ENCODE measurements around the gene JCAD.

JCAD gene

DNA sequence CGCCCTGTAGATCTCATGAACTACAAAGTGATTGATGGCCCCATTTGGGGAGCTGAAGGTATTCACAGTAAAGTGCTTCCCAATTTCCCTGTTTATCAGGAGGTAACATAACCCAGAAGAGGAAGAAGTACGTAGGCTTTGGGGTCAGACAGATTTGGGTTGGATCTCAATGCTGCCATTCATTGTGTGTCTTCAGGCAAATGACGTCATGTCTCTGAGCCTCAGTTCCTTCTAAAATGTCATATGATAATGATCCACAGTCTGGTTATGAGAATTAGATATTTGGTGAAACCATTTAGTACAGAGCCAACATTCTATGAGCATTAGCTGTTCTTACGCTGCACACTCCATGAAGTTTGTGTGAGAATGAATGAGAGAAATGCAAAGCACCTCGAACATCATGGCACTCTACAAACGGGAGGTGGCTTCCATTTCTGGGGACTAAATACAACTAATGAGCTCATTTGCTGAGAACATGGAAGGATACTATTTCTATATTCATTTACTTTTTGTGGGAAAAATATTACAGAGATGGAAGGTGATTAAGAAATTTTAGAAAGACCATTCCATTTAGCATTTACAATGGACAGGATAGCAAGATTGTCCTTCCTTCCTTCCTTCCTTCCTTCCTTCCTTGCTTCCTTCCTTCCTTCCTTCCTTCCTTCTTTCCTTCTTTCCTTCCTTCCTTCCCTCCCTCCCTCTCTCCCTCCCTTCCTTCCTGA is 13.8 kb upstream of the JCAD start:
- Histone ChIP-seq H3K36me3 (ENCODE audit: control insufficient read depth, insufficient read depth, low read length) (no peaks in the 10 kb centered on the region), H3K9ac (ENCODE audit: low read depth, low read length) (no peak overlapping the region), H3K27me3 (ENCODE audit: control insufficient read depth, insufficient read depth, low read length) (no peaks in the 10 kb centered on the region), H3K4me3 (ENCODE audit: low read depth, low read length) (no peak overlapping the region), H3K9me3 (ENCODE audit: control insufficient read depth, insufficient read depth, low read length) (no peaks in the 10 kb centered on the region), H3K4me1 (ENCODE audit: control insufficient read depth, insufficient read depth, low read length) (no peaks in the 10 kb centered on the region)

DNA sequence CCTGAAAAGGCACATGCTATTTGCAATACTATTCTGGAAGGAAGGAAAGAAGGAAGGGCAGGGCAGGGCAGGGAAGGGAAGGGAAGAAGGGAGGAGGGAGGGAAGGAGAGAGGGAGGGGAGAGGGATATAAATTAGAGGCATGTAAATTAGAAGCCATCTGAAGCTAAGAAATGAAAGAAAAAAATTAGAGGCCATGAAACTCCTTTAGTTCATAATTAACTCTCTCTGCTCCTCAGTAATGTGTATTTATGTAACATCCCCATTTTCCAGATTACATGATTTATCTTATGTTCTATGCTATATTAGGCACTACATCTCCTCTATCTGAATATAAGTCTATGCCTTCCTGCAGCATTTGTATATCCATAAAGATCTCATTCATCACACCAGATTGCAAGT is 12.7 kb upstream of the JCAD start:
- Histone ChIP-seq H3K4me3 (ENCODE audit: low read depth, low read length) (no peak overlapping the region), H3K9me3 (ENCODE audit: control insufficient read depth, insufficient read depth, low read length) (no peaks in the 10 kb centered on the region)

DNA sequence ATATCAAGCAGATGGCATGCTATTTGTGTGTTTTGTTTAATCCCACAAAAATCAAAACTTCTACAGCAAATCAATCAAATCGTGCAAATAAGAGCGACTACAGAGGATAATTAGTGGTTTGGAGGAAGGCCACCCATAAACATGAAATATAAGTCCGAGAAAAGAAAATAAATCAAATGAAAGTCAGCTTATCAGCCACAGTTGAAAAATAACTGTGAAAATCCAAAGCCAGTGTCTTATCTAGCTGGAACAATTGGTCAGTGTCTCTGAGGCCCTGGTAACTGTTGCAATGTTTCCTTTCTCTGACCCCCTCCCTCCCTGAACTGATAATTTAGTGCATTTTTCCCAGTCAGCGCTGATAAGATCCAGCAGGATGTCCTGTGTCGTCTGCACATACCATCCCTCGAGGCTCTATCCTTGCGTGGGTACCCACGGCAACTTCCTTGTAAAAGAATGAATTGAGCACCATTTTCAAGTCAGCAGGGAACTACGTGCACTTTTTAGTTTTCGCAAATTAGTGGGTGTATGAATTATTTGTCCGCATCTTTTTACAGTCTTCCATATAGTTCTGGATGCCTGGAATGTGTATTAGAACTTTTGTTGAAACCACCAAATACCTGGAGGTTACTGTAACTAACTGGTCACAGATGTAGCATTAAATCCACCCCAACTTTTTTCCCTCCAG is 10.8 kb upstream of the JCAD start:
- no peak overlapping the region for H3K4me3 ChIP-seq (ENCODE audit: low read depth, low read length)

More for the DNA sequence above, 12.7 kb upstream of the JCAD start:
- no peak overlapping the region for H3K9ac ChIP-seq (ENCODE audit: low read depth, low read length)
- H3K27me3 ChIP-seq (ENCODE audit: control insufficient read depth, insufficient read depth, low read length): no peaks in the 10 kb centered on the region
- no peaks in the 10 kb centered on the region for H3K4me1 ChIP-seq (ENCODE audit: control insufficient read depth, insufficient read depth, low read length)
- H3K36me3 ChIP-seq (ENCODE audit: control insufficient read depth, insufficient read depth, low read length): no peaks in the 10 kb centered on the region

DNA sequence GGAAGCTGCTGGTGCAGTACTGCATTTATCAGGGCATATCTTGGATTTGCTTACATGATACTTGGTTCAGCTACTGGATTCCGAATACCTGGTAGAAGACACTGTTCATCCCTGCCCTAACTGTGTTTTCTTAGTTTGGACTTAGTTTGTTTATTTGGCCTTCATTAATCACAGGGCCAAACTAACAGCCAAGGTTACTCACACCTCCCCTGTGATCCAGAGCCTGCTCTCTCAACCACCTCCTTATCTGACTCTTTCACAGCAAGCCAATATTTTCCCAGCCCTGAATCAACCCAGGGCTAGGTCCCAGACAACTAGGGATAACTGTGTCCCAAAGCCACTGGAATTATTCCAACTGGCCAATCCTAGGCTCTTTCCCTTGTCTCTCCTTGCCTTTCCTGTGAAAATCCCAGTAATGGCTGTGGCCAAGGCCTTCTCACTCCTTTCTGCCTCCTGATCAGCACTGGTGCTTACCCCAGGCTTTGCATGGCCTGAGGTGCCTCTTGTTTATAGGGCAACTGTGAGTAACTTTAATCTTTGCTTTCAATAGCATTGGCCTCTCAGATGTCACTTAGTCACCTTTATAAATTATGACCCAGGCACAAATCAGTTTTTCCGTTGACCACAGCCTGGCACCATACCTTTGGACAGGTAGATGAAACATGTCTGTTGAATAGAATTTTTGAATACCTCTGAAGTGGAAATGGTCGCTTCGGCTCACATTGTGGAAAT is 9.3 kb upstream of the JCAD start:
- no peak overlapping the region for H3K9ac ChIP-seq (ENCODE audit: low read depth, low read length)
- no peaks in the 10 kb centered on the region for H3K36me3 ChIP-seq (ENCODE audit: control insufficient read depth, insufficient read depth, low read length)
- no peaks in the 10 kb centered on the region for H3K9me3 ChIP-seq (ENCODE audit: control insufficient read depth, insufficient read depth, low read length)
- no peaks in the 10 kb centered on the region for H3K4me1 ChIP-seq (ENCODE audit: control insufficient read depth, insufficient read depth, low read length)
- no peaks in the 10 kb centered on the region for H3K27me3 ChIP-seq (ENCODE audit: control insufficient read depth, insufficient read depth, low read length)
- no peak overlapping the region for H3K4me3 ChIP-seq (ENCODE audit: low read depth, low read length)

More for the DNA sequence above, 10.8 kb upstream of the JCAD start:
- no peaks in the 10 kb centered on the region for H3K36me3 ChIP-seq (ENCODE audit: control insufficient read depth, insufficient read depth, low read length)
- no peaks in the 10 kb centered on the region for H3K27me3 ChIP-seq (ENCODE audit: control insufficient read depth, insufficient read depth, low read length)
- no peaks in the 10 kb centered on the region for H3K9me3 ChIP-seq (ENCODE audit: control insufficient read depth, insufficient read depth, low read length)
- no peak overlapping the region for H3K9ac ChIP-seq (ENCODE audit: low read depth, low read length)
- H3K4me1 ChIP-seq (ENCODE audit: control insufficient read depth, insufficient read depth, low read length): no peaks in the 10 kb centered on the region

DNA sequence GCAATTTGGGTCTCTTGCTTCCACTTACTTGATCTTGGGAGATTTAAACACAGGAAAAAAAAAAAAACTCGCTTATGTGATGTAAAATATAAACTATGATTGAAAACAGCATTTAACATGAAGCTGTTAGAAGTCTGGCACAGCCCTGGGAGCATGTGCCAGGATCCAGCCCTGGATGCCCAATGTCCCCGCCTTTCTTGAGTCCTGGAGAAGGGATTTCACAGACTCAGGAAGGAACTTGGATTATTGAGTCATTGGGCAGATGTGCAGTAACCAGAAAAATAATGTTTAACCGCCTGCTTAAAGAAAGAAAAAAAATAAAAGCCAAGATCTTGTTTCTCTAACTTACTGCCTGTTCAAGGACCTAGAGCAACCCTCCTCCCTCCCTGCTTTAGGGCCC is 3.7 kb upstream of the JCAD start:
- H3K4me1 ChIP-seq (ENCODE audit: control insufficient read depth, insufficient read depth, low read length): no peaks in the 10 kb centered on the region
- H3K36me3 ChIP-seq (ENCODE audit: control insufficient read depth, insufficient read depth, low read length): no peaks in the 10 kb centered on the region
- H3K9me3 ChIP-seq (ENCODE audit: control insufficient read depth, insufficient read depth, low read length): no peaks in the 10 kb centered on the region
- H3K9ac ChIP-seq (ENCODE audit: low read depth, low read length): no peak overlapping the region
- no peak overlapping the region for H3K4me3 ChIP-seq (ENCODE audit: low read depth, low read length)
- peaks cover 21% of the 10 kb centered on the region for H3K27me3 ChIP-seq (ENCODE audit: control insufficient read depth, insufficient read depth, low read length)

DNA sequence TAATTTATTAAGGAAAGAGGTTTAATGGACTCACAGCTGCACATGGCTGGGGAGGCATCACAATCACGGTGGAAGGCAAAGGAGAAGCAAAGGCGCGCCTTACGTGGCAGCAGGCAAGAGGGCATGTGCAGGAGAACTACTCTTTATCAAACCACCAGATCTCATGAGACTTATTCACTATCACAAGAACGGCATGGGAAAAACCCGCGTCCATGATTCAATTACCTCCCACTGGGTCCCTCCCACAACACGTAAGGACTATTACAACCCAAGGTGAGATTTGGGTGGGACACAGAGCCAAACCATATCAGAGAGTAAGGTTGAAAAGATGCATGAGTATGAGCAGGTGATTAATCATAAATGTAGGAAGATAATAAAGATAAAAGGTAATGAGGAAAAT is 3.2 kb upstream of the JCAD start:
- peaks cover under 1% of the 10 kb centered on the region for H3K4me1 ChIP-seq (ENCODE audit: control insufficient read depth, insufficient read depth, low read length)
- H3K9ac ChIP-seq (ENCODE audit: low read depth, low read length): no peak overlapping the region
- no peak overlapping the region for H3K4me3 ChIP-seq (ENCODE audit: low read depth, low read length)
- no peaks in the 10 kb centered on the region for H3K9me3 ChIP-seq (ENCODE audit: control insufficient read depth, insufficient read depth, low read length)
- peaks cover 25% of the 10 kb centered on the region for H3K27me3 ChIP-seq (ENCODE audit: control insufficient read depth, insufficient read depth, low read length)
- H3K36me3 ChIP-seq (ENCODE audit: control insufficient read depth, insufficient read depth, low read length): no peaks in the 10 kb centered on the region

DNA sequence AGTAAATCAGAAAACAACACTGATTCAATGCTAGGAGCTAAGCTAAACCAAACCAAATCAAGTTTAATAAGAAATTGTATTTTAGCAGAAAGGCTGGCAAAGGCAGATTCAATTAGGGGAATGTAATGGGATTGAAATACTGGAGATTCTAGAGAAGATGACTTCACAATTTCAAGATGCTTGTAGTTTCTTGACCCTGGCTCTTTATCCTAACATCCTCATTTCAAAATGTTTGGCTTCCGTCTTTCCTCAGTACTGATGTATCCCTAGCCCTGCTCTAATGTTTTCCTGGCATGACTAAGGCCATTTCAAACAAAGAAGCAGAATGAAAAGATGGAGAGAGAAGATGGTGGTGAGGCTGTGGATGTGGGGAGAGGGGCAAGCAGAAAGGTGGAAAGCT is 2.7 kb upstream of the JCAD start:
- no peaks in the 10 kb centered on the region for H3K36me3 ChIP-seq (ENCODE audit: control insufficient read depth, insufficient read depth, low read length)
- H3K27me3 ChIP-seq (ENCODE audit: control insufficient read depth, insufficient read depth, low read length): peaks cover 25% of the 10 kb centered on the region
- H3K4me3 ChIP-seq (ENCODE audit: low read depth, low read length): no peak overlapping the region
- H3K4me1 ChIP-seq (ENCODE audit: control insufficient read depth, insufficient read depth, low read length): peaks cover 3% of the 10 kb centered on the region
- H3K9me3 ChIP-seq (ENCODE audit: control insufficient read depth, insufficient read depth, low read length): no peaks in the 10 kb centered on the region
- no peak overlapping the region for H3K9ac ChIP-seq (ENCODE audit: low read depth, low read length)

DNA sequence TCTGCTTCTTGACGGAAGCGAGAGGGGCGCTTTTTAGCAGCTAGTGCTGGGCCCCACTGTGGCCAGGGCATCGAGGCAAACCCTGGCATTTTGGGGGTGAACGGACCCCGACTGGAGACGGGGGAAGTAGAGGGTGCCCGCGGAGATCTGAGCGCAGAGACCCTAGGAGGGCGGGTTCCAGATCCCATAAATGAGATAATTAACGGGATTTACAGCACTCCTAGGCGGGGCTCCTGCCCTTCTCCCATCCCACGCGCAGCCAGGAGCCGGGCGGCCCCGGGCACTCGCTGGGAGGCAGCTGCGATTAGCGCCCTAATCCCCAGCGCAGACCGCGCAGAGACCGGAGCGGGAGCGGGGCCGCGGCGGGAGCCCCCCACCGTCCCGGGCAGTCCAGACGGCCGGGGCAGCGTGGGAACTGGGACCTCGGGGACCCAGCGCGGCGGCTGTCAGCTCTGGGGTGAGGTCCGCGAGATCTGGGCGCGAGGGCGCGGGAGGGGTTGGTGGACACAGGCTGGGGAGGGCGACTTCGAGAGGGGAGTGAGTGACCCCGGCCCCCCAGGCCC is 735 bp downstream of the JCAD start:
- H3K9ac ChIP-seq (ENCODE audit: low read depth, low read length): no peak overlapping the region
- H3K4me1 ChIP-seq (ENCODE audit: control insufficient read depth, insufficient read depth, low read length): peaks cover 5% of the 10 kb centered on the region
- H3K4me3 ChIP-seq (ENCODE audit: low read depth, low read length): peak overlapping the region; percentile 68
- H3K9me3 ChIP-seq (ENCODE audit: control insufficient read depth, insufficient read depth, low read length): no peaks in the 10 kb centered on the region
- peaks cover 25% of the 10 kb centered on the region for H3K27me3 ChIP-seq (ENCODE audit: control insufficient read depth, insufficient read depth, low read length)
- H3K36me3 ChIP-seq (ENCODE audit: control insufficient read depth, insufficient read depth, low read length): no peaks in the 10 kb centered on the region

DNA sequence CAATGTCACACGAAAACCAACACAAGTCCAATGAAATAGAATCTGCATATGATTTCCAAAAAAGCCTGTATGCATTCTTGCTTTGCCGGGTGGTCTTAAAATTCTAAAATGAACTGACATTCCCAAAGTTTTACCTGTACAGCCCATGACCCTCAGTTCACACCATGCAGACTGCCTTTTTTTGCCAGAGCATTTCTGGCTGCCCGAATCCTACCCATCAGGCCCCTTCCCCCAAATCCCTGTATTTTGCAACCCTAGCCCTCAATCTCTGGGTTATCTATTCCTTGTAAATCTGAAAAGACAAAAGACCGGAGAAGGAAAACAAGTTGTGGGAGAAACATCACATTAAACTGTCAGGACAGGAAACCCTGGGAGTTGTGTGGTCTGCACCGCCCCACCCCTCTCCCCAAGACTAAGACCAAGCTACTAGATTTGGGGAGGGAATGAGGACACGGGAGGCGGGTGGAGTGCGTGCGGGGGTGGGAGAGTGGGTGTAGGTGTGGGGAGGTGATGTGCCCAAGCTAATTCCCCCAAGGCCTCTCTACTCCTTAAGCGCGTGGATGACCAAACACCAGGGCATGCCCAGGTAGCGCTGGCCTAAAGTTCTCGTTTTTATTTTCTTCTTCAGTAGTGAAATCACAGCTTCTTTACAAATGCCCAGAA is 1.4 kb downstream of the JCAD start:
- Histone ChIP-seq H3K36me3 (ENCODE audit: control insufficient read depth, insufficient read depth, low read length) (no peaks in the 10 kb centered on the region), H3K4me3 (ENCODE audit: low read depth, low read length) (peak overlapping the region; percentile 68), H3K9ac (ENCODE audit: low read depth, low read length) (no peak overlapping the region)

DNA sequence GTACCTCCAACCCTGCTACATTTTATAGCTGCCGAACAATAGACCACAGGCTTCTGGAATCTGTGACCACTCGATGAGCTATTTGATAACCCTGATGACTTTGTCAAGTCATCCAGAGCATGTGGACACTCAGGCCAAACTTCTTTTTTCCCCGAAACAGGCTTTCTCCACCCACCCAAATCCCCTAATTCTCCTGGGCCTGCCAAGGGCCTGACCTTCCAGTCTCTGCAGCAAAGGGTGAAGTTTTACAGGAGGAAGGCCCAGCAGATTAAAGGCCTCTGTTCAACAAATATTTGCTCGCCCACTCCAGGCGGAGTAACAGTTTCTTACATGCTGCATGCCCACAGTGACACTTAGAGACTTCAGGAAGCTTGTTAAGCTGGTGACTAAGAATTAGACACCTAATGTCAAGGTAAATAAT is 2.0 kb downstream of the JCAD start:
- Histone ChIP-seq H3K4me1 (ENCODE audit: control insufficient read depth, insufficient read depth, low read length) (peaks cover 5% of the 10 kb centered on the region), H3K36me3 (ENCODE audit: control insufficient read depth, insufficient read depth, low read length) (no peaks in the 10 kb centered on the region), H3K27me3 (ENCODE audit: control insufficient read depth, insufficient read depth, low read length) (peaks cover 25% of the 10 kb centered on the region), H3K9me3 (ENCODE audit: control insufficient read depth, insufficient read depth, low read length) (no peaks in the 10 kb centered on the region), H3K4me3 (ENCODE audit: low read depth, low read length) (no peak overlapping the region), H3K9ac (ENCODE audit: low read depth, low read length) (no peak overlapping the region)

More for the DNA sequence above, 1.4 kb downstream of the JCAD start:
- Histone ChIP-seq H3K4me1 (ENCODE audit: control insufficient read depth, insufficient read depth, low read length) (peaks cover 5% of the 10 kb centered on the region), H3K27me3 (ENCODE audit: control insufficient read depth, insufficient read depth, low read length) (peaks cover 25% of the 10 kb centered on the region), H3K9me3 (ENCODE audit: control insufficient read depth, insufficient read depth, low read length) (no peaks in the 10 kb centered on the region)

DNA sequence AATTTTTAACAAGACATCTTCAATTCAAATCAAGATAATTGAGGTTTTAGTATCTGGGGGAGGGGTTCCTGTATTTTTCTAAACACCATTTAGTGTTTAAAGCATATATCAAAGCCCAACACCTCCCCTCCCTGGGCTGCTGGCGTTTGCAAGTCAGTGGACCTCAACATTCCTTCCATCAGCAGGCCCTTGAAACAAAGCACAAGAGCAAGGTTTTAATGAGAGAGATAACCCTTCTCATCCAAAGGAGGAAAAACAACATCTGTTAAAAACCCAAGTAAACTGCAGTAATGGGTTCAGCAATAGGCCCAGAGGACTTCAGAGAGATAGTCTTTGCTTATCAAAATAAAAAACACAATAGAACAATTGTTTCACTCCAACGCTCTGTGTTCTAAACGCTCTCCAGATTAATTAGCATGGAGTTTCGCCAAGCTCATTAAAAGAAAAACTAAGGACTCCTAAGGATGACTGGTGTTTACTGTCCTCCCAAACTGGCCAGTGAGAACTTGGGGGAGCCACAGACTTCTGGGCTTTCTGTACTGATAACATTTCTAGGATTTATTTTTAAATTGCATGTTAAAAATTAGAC is 2.5 kb downstream of the JCAD start:
- no peaks in the 10 kb centered on the region for H3K36me3 ChIP-seq (ENCODE audit: control insufficient read depth, insufficient read depth, low read length)
- H3K4me3 ChIP-seq (ENCODE audit: low read depth, low read length): no peak overlapping the region
- H3K9me3 ChIP-seq (ENCODE audit: control insufficient read depth, insufficient read depth, low read length): no peaks in the 10 kb centered on the region
- H3K4me1 ChIP-seq (ENCODE audit: control insufficient read depth, insufficient read depth, low read length): peaks cover 5% of the 10 kb centered on the region
- no peak overlapping the region for H3K9ac ChIP-seq (ENCODE audit: low read depth, low read length)
- H3K27me3 ChIP-seq (ENCODE audit: control insufficient read depth, insufficient read depth, low read length): peaks cover 25% of the 10 kb centered on the region
